Measurements from ENCODE around the gene GPHA2. TPM values are rescaled to one million over a fixed set of nuclear protein-coding genes. Genes with fewer than 3 reads are reported as not detected.

The GPHA2 gene
- total RNA-seq, 1 donor from 2014 or later: not detected

GRCh38 chr11:64892411-64892831 is 43.3 kb downstream of the GPHA2 start:
- H3K36me3 ChIP-seq: no peaks in the 10 kb centered on the region
- peaks cover 10% of the 10 kb centered on the region for H3K4me1 Mint-ChIP-seq
- peaks cover under 1% of the 10 kb centered on the region for H3F3A ChIP-seq (ENCODE audit: low read depth)
- no peak overlapping the region for H2AFZ ChIP-seq (replicated peaks)
- H3K79me2 ChIP-seq (ENCODE audit: low read depth): no peaks in the 10 kb centered on the region
- peak overlapping the region; percentile 77 for H3K27ac Mint-ChIP-seq
- DNase-seq (ENCODE audit: low spot score): no peak
- H3K9me3 ChIP-seq (ENCODE audit: low read depth): no peaks in the 10 kb centered on the region
- H3K4me2 ChIP-seq: no peak overlapping the region
- peaks cover 5% of the 10 kb centered on the region for H4K20me1 ChIP-seq (ENCODE audit: low read depth)
- no peak overlapping the region for H3K9ac ChIP-seq
- no peaks in the 10 kb centered on the region for H3K9me3 Mint-ChIP-seq
- H3K4me3 ChIP-seq: no peak overlapping the region
- H3K27me3 ChIP-seq: no peaks in the 10 kb centered on the region
- H3K4me1 ChIP-seq: peaks cover 12% of the 10 kb centered on the region
- peaks cover 5% of the 10 kb centered on the region for H3K27me3 Mint-ChIP-seq (ENCODE audit: insufficient read depth, low read depth)
- no peaks in the 10 kb centered on the region for H3K36me3 Mint-ChIP-seq
- no peak overlapping the region for H3K27ac ChIP-seq
- TF ChIP-seq CTCF (IDR thresholded peaks at IDR 0.05) (no peak), EZH2phosphoT487 (IDR thresholded peaks at IDR 0.05) (no peak), EZH2 (IDR thresholded peaks at IDR 0.05) (no peak)
- H3K4me3 Mint-ChIP-seq: peak overlapping the region; percentile 14

- Histone ChIP-seq H3K9ac (no peak overlapping the region), H3K4me2 (no peak overlapping the region), H3K27me3 (no peaks in the 10 kb centered on the region), H3K4me1 (peaks cover 12% of the 10 kb centered on the region), H3K79me2 (ENCODE audit: low read depth) (no peaks in the 10 kb centered on the region), H3K27ac (no peak overlapping the region), H3K36me3 (no peaks in the 10 kb centered on the region), H2AFZ (replicated peaks) (no peak overlapping the region), H3F3A (ENCODE audit: low read depth) (peaks cover 3% of the 10 kb centered on the region), H3K9me3 (ENCODE audit: low read depth) (no peaks in the 10 kb centered on the region), H4K20me1 (ENCODE audit: low read depth) (peaks cover 5% of the 10 kb centered on the region), H3K4me3 (no peak overlapping the region)
- Mint-ChIP-seq H3K36me3 (no peaks in the 10 kb centered on the region), H3K27ac (peak overlapping the region; percentile 77), H3K4me3 (peak overlapping the region; percentile 14), H3K27me3 (ENCODE audit: insufficient read depth, low read depth) (peaks cover 5% of the 10 kb centered on the region), H3K9me3 (no peaks in the 10 kb centered on the region), H3K4me1 (peaks cover 12% of the 10 kb centered on the region)
- TF ChIP-seq CTCF (IDR thresholded peaks at IDR 0.05) (no peak), EZH2 (IDR thresholded peaks at IDR 0.05) (no peak), EZH2phosphoT487 (IDR thresholded peaks at IDR 0.05) (no peak)
- DNase-seq (ENCODE audit: low spot score): no peak
Measured at GRCh38 chr11:64891880-64892279, 43.8 kb downstream of the GPHA2 start.

- Histone ChIP-seq H3F3A (ENCODE audit: low read depth) (peaks cover 3% of the 10 kb centered on the region), H3K79me2 (ENCODE audit: low read depth) (no peaks in the 10 kb centered on the region), H3K27ac (no peak overlapping the region), H3K4me3 (no peak overlapping the region), H3K36me3 (no peaks in the 10 kb centered on the region), H3K27me3 (no peaks in the 10 kb centered on the region), H4K20me1 (ENCODE audit: low read depth) (peaks cover 5% of the 10 kb centered on the region), H2AFZ (replicated peaks) (no peak overlapping the region), H3K4me1 (peaks cover 12% of the 10 kb centered on the region), H3K9ac (no peak overlapping the region), H3K4me2 (no peak overlapping the region), H3K9me3 (ENCODE audit: low read depth) (no peaks in the 10 kb centered on the region)
- Mint-ChIP-seq H3K27me3 (ENCODE audit: insufficient read depth, low read depth) (peaks cover 5% of the 10 kb centered on the region), H3K36me3 (no peaks in the 10 kb centered on the region), H3K4me3 (no peak overlapping the region), H3K27ac (no peak overlapping the region), H3K4me1 (peaks cover 12% of the 10 kb centered on the region), H3K9me3 (no peaks in the 10 kb centered on the region)
- DNase-seq (ENCODE audit: low spot score): no peak
- TF ChIP-seq EZH2phosphoT487 (IDR thresholded peaks at IDR 0.05) (no peak), CTCF (IDR thresholded peaks at IDR 0.05) (no peak), EZH2 (IDR thresholded peaks at IDR 0.05) (no peak)
Measured at GRCh38 chr11:64891215-64891848, 44.4 kb downstream of the GPHA2 start.

Measured in neural progenitor cell (in vitro differentiated cells).